GM23338 (cell line): ENCODE data around the gene GGN. TPM values are rescaled to one million over a fixed set of nuclear protein-coding genes. Genes with fewer than 3 reads are reported as not detected.

ENCODE experiments used
- CREB1 ChIP-seq: fragments of 250-450 bp; sonication (Bioruptor Pico); IDR thresholded peaks from 2 replicates; pipeline ENCODE4 v1.5.0; 2020; ENCODE audit warnings: low read depth, mild to moderate bottlenecking, moderate library complexity
- polyA plus RNA-seq: library from polyadenylated mRNA; unstranded; fragments of >200 nt; fragmentation: Nextera tagmentation; extraction: Ambion mirVana; gene quantifications from 2 replicates; pipeline ENCODE4 v1.2.1, GENCODE V29; 2016
- total RNA-seq: library from RNA; depleted of rRNA; stranded (reverse); fragments of >200 nt; shearing (Covaris generic); gene quantifications from 2 replicates; pipeline ENCODE4 v1.2.3, GENCODE V29; 2014
- TF ChIP-seq, protein P1 (sequence below): fragments of 250-450 bp; sonication (Bioruptor Pico); IDR thresholded peaks from 2 replicates; pipeline ENCODE4 v1.5.0; 2020; ENCODE audit warnings: mild to moderate bottlenecking, moderate library complexity
- TF ChIP-seq, protein P2 (sequence below): IDR thresholded peaks from one replicate; pipeline ENCODE4 v1.6.1; 2018; ENCODE audit warnings: antibody characterized with exemption; ENCODE audit not compliant: unreplicated experiment
- TF ChIP-seq, protein P3 (sequence below): IDR thresholded peaks from 2 replicates; pipeline ENCODE4 v1.6.1; 2016; ENCODE audit warnings: antibody characterized with exemption
- TF ChIP-seq, protein P4 (sequence below), 2 experiments: fragments of 200-600 bp in 1 of 2; sonication (generic) in 1 of 2; conservative IDR thresholded peaks; 2 replicates each; pipeline versions ENCODE4 v1.5.1 to v1.6.1; 2016 to 2017; ENCODE audit warnings: antibody characterized with exemption in 2 of 2, low read depth in 2 of 2, mild to moderate bottlenecking in 2 of 2, moderate library complexity in 1 of 2

Gene GGN
- total and polyA plus RNA-seq, 2 experiments from 2014 or later, result 0.14 to 1.5 TPM

DNA sequence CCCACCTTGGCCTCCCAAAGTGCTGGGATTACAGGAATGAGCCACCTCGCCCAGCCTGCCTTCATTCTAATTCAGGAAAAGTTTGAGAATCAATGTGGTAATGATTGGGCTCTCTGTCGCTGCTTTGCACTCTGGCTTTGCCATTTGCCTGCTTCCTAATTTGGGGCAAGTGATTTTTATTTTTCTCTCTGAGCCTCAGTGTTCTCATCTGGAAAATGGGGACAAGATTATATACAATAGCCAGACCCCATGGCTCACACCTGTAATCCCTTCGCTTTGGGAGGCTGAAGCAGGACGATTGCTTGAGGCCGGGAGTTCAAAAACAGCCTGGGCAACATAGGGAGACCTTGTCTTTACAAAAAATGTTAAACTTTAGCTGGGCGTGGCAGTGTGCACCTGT, 49.5 kb upstream of the GGN start (continued):
- TF ChIP-seq, protein P1, sequence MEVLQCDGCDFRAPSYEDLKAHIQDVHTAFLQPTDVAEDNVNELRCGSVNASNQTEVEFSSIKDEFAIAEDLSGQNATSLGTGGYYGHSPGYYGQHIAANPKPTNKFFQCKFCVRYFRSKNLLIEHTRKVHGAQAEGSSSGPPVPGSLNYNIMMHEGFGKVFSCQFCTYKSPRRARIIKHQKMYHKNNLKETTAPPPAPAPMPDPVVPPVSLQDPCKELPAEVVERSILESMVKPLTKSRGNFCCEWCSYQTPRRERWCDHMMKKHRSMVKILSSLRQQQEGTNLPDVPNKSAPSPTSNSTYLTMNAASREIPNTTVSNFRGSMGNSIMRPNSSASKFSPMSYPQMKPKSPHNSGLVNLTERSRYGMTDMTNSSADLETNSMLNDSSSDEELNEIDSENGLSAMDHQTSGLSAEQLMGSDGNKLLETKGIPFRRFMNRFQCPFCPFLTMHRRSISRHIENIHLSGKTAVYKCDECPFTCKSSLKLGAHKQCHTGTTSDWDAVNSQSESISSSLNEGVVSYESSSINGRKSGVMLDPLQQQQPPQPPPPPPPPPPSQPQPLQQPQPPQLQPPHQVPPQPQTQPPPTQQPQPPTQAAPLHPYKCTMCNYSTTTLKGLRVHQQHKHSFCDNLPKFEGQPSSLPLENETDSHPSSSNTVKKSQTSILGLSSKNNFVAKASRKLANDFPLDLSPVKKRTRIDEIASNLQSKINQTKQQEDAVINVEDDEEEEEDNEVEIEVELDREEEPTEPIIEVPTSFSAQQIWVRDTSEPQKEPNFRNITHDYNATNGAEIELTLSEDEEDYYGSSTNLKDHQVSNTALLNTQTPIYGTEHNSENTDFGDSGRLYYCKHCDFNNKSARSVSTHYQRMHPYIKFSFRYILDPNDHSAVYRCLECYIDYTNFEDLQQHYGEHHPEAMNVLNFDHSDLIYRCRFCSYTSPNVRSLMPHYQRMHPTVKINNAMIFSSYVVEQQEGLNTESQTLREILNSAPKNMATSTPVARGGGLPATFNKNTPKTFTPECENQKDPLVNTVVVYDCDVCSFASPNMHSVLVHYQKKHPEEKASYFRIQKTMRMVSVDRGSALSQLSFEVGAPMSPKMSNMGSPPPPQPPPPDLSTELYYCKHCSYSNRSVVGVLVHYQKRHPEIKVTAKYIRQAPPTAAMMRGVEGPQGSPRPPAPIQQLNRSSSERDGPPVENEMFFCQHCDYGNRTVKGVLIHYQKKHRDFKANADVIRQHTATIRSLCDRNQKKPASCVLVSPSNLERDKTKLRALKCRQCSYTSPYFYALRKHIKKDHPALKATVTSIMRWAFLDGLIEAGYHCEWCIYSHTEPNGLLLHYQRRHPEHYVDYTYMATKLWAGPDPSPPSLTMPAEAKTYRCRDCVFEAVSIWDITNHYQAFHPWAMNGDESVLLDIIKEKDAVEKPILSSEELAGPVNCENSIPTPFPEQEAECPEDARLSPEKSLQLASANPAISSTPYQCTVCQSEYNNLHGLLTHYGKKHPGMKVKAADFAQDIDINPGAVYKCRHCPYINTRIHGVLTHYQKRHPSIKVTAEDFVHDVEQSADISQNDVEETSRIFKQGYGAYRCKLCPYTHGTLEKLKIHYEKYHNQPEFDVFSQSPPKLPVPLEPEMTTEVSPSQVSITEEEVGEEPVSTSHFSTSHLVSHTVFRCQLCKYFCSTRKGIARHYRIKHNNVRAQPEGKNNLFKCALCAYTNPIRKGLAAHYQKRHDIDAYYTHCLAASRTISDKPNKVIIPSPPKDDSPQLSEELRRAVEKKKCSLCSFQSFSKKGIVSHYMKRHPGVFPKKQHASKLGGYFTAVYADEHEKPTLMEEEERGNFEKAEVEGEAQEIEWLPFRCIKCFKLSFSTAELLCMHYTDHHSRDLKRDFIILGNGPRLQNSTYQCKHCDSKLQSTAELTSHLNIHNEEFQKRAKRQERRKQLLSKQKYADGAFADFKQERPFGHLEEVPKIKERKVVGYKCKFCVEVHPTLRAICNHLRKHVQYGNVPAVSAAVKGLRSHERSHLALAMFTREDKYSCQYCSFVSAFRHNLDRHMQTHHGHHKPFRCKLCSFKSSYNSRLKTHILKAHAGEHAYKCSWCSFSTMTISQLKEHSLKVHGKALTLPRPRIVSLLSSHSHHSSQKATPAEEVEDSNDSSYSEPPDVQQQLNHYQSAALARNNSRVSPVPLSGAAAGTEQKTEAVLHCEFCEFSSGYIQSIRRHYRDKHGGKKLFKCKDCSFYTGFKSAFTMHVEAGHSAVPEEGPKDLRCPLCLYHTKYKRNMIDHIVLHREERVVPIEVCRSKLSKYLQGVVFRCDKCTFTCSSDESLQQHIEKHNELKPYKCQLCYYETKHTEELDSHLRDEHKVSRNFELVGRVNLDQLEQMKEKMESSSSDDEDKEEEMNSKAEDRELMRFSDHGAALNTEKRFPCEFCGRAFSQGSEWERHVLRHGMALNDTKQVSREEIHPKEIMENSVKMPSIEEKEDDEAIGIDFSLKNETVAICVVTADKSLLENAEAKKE (CRISPR knock-in tag), result no peak
- no peak for TF ChIP-seq CREB1 (CRISPR knock-in tag)
- TF ChIP-seq, protein P2, sequence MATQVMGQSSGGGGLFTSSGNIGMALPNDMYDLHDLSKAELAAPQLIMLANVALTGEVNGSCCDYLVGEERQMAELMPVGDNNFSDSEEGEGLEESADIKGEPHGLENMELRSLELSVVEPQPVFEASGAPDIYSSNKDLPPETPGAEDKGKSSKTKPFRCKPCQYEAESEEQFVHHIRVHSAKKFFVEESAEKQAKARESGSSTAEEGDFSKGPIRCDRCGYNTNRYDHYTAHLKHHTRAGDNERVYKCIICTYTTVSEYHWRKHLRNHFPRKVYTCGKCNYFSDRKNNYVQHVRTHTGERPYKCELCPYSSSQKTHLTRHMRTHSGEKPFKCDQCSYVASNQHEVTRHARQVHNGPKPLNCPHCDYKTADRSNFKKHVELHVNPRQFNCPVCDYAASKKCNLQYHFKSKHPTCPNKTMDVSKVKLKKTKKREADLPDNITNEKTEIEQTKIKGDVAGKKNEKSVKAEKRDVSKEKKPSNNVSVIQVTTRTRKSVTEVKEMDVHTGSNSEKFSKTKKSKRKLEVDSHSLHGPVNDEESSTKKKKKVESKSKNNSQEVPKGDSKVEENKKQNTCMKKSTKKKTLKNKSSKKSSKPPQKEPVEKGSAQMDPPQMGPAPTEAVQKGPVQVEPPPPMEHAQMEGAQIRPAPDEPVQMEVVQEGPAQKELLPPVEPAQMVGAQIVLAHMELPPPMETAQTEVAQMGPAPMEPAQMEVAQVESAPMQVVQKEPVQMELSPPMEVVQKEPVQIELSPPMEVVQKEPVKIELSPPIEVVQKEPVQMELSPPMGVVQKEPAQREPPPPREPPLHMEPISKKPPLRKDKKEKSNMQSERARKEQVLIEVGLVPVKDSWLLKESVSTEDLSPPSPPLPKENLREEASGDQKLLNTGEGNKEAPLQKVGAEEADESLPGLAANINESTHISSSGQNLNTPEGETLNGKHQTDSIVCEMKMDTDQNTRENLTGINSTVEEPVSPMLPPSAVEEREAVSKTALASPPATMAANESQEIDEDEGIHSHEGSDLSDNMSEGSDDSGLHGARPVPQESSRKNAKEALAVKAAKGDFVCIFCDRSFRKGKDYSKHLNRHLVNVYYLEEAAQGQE, result no peak
- TF ChIP-seq, protein P3, sequence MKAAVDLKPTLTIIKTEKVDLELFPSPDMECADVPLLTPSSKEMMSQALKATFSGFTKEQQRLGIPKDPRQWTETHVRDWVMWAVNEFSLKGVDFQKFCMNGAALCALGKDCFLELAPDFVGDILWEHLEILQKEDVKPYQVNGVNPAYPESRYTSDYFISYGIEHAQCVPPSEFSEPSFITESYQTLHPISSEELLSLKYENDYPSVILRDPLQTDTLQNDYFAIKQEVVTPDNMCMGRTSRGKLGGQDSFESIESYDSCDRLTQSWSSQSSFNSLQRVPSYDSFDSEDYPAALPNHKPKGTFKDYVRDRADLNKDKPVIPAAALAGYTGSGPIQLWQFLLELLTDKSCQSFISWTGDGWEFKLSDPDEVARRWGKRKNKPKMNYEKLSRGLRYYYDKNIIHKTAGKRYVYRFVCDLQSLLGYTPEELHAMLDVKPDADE, result no peak
- TF ChIP-seq, protein P4, sequence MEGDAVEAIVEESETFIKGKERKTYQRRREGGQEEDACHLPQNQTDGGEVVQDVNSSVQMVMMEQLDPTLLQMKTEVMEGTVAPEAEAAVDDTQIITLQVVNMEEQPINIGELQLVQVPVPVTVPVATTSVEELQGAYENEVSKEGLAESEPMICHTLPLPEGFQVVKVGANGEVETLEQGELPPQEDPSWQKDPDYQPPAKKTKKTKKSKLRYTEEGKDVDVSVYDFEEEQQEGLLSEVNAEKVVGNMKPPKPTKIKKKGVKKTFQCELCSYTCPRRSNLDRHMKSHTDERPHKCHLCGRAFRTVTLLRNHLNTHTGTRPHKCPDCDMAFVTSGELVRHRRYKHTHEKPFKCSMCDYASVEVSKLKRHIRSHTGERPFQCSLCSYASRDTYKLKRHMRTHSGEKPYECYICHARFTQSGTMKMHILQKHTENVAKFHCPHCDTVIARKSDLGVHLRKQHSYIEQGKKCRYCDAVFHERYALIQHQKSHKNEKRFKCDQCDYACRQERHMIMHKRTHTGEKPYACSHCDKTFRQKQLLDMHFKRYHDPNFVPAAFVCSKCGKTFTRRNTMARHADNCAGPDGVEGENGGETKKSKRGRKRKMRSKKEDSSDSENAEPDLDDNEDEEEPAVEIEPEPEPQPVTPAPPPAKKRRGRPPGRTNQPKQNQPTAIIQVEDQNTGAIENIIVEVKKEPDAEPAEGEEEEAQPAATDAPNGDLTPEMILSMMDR (conservative IDR thresholded peaks at IDR 0.05; ENCODE audit: low read depth in 2 of 2), result no peak
